Fibroblast of lung (primary cell): ENCODE data around the gene CFAP92.

Experiments used
- CTCF ChIP-seq, 2 donors: IDR thresholded peaks in 1 of 2; conservative IDR thresholded peaks in 1 of 2; 1 replicate in 1 of 2; 2 replicates in 1 of 2; pipeline ENCODE4 v1.5.1; 2011 to 2012; ENCODE audit warnings: low read length in 2 of 2, control low read depth in 1 of 2, inconsistent platforms in 1 of 2, low read depth in 1 of 2, mild to moderate bottlenecking in 1 of 2
- EZH2 ChIP-seq: IDR thresholded peaks from 2 replicates; pipeline ENCODE4 v1.5.1; 2012; ENCODE audit warnings: low read length, control low read depth, mild to moderate bottlenecking; ENCODE audit errors: missing control alignments

- TF ChIP-seq EZH2 (no peak), CTCF (conservative IDR thresholded peaks at IDR 0.05 in 1 of 2, IDR thresholded peaks at IDR 0.05 in 1 of 2; ENCODE audit: low read depth in 1 of 2, low read length in 2 of 2) (no peak)
Observed at GRCh38 chr3:128936341-128936740, 57.5 kb downstream of the CFAP92 start.
